HG03571 (cell line): ENCODE results near the gene FAM72B.
"Not testable (repeated sequence)": the region's sequence is repeated elsewhere in the genome, so short reads cannot be mapped to it uniquely, and the experiment has no call there.

ENCODE experiments used
- ATAC-seq: cut with Tn5 transposase; IDR thresholded peaks from one replicate; pipeline ENCODE4 v1.9.1; 2021; ENCODE audit not compliant: unreplicated experiment

The FAM72B gene

DNA sequence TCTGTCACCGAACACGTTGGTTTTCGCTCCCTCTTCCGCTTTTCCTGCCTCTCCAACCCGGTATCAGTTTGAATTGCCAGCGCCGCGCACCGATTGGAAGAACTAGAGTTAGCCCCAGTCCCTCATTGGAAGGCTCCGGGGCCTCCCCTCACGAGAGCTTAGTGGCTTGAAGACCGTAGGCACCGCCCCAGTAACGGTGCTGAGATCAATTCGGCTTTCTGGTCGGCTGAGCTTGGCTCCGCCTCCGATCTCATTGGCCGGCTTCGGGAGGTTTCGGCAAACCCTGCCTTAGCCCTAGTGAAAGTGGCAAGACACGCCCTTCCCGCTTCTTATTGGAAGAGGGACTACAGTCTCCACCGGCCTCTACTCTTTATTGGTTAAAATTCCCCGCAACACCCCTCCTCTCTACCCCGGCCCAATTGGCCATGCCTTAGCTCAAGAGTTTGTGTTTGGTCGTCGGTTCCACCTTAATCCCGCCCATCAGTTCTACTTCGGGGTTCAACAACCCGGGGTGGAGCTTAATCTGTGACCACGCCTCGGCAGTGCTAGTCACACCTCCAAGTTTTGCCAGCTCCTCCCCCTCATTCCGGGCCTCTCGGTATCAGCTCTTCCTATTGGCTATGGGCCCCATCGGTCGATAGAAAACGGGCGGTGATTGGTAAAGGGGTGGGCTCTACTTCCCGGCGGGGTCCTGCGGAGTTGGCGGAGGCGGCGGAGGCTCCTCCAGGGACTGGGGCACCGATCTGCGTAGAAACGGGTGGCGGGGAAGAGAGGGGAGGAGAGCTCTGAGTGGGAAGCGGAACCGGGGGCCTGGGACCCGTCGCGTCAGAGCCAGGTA lies at the start of gene FAM72B, which contains the start of gene SRGAP2C:
Gene FAM72B (minus strand): TSS at position 51 of the 838 bp plus-strand sequence. CDS start 851 bp downstream, outside the sequence.
Gene SRGAP2C (plus strand): TSS at position 686 of the 838 bp plus-strand sequence. CDS start 2,472 bp downstream, outside the sequence.
- peak; percentile 86 for ATAC-seq

DNA sequence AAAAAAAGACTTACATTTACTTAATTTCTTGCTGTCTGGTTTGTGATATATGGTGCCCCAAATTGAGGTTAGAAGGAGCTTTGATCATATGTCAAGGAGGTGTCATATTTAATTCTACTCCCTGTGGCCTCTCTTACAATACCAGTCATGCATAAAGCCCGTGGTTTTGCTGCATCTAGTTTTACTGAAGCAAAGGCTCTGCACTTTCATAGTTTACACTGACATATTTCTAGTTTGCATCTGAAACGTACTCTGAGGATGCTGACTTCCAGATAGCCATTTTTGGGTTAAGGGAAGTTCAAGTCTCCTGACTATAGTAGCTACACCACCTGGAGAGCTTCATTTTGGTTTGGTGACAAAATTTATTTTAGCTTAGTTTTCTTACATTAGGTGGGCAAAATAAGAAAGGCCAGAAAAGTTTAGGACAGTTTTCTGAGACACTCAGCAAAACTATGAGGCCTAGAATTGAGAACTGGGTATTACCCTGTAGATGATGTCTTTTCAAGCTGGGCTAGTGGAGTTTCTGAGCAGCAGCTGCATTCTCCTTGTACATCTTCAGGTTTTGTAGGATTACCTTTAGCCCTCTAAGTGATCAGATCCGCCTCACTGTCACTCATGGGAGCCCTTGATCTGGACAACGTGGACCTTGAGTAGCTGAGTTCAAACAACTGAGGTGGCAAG lies 48.4 kb upstream of the FAM72B start:
- peak; percentile 59 for ATAC-seq

DNA sequence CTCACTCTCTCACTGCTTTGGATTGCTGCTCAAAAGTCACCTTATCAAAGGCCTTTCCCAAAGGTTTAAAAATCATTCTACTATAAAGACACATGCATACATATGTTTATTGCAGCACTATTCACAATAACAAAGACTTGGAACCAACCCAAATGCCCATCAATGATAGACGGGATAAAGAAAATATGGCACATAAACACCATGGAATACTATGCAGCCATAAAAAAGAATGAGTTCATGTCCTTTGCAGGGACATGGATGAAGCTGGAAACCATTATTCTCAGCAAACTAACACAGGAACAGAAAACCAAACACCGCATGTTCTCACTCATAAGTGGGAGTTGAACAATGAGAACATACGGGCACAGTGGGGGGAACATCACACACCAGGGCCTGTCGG lies 46.5 kb upstream of the FAM72B start:
- not testable (repeated sequence) for ATAC-seq

DNA sequence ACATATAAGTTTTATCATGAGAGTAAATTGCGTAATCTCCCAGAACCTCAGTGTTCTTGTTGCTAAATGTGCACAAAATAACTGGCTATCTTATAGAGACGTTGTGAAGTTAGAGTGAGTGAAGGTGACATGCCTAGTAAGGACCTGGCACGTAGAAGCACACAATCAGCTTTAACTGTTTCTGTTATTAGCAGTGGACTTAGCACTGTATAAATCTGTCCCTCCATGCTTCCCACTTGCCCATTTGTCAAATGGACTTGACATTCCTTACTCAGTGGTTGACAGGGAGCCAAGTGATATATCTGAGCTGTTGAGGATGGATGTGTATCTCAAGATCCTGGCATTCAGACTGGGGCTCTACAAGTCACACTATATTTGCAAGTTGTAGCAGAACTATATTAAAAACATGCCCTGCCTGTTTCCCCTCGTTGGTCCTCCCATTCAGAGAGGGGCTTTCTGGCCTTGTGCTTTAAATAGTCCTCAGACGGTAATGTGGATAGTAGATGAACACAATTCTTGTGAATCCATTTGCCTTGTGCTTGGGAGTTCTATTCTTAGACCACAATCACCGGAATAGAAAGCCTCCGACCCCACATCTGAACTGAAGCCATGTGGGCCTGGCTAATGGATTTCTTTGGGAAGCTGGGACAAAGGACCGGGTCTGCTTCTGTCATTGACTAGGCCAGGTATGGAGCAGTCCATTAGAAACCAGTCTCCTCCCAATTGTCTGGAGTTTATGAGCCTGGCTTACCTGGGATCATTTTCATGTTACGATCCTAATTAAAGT lies 43.6 kb upstream of the FAM72B start:
- not testable (repeated sequence) for ATAC-seq

DNA sequence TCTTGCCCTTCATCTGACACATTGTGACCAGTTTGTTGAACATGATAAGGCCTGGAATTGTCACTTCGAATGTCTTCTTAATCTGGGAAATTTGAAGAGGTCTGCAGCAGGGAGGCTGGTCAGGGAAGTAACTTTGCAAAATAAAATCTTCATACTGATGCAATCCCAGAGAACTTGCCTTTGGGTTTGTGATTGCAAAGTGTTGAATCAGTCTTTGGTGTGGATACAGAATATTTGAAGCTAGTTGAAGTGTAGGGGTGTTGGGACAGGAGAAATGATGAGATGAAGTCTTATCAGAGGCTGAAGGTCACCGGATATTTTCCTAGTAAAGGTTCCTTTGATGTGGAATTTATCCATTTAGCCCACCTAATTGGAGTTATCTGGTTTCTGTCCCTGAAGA lies 42.8 kb upstream of the FAM72B start:
- not testable (repeated sequence) for ATAC-seq

DNA sequence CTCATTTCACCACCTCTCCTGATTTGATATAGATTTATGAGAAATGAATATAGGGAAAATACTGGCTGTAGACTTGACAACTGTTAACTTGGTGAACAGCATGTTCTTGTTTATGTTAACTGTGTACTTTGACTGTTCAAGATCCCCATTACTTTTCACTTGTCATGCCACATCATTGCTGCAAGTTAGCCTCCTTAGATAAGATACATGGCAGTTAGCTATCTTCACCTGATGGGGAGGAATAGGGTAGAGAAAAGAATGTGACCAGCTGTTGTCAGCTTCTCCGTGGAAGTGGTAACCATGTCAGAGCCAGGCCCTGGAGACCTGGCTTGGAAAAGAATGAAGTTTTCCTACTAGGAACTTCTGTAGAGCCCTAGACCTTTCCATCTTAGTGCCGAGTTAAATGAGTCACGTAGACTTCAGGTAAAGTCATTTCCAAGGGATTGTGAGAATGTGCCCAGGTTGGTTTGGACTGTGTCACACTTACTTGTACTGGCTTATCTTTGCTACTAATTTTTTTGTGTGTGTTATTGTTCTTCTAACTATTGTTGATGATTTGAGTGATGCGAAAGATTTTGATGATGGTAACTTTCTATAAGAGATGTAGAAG lies 42.3 kb upstream of the FAM72B start:
- not testable (repeated sequence) for ATAC-seq

DNA sequence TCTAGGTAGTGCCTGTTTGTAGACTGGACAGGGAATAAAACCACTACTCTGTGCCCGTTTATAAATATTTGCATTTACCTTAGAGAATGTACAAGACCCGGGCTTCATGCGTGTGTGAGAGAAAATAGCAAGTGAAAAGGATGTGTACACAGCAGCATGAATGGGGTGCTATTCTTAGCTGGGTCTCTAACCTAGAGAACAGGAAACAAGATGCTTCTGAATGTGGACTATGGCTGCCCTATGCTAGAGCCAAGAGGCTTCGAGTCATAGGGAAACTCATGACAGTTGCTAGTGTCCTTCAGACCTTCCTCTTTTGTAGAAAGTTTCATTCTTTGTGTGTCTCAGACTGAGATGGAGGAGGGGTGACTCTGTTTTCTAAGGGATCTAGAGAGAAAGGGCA lies 40.6 kb upstream of the FAM72B start:
- ATAC-seq, result peak; percentile 98

DNA sequence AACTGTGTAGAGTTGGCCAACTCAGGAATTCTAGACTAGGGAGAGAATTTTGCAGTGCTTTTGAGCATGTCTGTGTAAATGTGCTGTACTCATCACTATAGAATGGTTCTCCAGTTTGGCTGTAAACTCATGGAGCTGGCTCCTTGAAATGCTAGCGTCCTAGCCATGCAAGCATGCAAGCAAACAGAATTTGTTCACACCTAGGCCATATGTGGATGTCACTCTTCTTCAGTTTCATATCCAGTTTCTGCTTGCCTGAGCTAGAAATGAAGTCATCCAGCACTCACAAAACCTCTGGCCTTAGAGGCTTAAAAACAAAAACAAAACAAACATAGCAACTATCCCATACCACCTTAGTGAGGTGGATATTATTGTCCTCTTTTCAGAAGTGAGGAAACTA lies 37.6 kb upstream of the FAM72B start:
- ATAC-seq, result not testable (repeated sequence)

DNA sequence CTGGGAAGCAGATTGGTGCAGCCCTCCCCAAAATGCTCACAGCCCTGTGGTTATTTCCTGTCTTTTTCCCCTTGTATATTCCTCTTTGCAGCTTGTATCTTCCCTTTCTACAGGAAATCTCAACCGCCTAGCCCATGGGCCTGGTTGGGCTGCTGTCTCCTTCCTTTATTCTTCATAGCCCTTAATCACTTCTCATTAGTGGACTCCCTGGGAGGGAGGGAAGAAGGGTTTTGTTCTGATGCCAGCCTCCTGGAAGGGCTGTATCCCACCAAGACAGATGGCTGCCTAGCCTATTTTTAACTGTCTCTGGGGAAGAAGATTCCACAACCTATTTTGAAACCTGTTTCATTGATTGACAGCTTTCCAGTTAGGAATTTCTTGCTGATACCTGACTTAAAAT lies 32.5 kb upstream of the FAM72B start:
- not testable (repeated sequence) for ATAC-seq

DNA sequence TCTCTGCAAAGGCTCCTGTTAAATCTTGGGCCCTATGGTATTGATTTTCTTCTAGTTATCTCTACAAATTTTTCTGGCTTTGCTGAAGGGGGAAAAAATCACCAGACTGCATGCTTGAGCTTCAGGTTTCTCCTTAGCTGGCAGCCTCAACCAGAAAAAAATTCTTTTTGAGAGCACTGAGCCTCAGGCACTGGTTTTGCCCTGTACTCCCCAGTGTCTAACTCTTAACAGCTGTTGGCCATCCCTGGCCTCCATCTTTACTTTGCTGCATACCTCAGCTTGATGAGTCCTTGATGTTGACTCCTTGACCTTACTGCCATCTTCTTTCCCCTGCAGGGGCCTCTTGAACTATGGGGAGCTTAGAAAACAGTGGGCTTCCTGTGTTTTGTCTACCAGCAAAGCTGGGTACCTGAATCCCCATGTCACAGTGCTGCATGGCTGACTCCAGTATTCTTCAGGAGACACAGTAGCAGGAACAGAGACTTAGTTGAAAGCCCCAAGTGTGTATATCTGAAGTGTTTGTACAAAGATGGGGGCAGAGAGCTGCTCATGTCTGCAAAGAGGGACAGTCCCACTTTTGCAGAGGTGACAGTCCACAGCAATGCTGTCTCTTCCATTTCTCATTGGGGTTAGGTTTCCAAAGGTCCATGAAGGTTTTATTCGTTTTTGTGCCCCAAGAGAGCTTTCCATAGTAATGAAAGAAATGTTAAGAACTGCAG lies 31.7 kb upstream of the FAM72B start:
- not testable (repeated sequence) for ATAC-seq

DNA sequence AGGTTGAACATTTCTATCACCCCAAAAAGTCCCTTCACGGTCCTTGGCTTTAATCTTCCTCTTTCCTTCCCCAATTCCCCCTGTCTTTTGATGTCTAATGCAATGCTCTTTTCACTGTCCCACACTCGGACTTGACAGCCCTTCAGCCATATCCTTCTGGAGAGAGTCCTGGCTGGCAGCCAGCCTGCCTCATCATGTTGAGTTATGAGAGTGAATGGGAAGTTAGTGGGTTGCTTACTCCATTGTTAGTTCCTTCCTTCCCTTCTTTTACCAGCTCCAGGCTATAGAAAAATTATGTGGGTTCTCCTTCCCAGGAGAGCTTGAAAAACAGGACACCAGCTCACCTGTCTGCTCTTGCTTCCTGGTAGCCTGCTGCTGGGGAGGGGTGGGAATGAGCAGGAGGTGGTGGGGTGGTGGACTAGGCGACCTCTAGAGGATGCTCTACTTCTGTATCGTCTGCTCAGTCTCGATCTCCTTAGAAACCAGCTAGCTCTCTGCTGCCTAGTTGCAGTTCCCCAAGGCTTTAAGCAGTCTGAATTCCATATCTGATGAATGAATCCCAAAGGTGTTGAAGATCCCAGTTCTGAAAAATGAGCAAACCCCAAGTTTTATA lies 30.5 kb upstream of the FAM72B start:
- not testable (repeated sequence) for ATAC-seq

DNA sequence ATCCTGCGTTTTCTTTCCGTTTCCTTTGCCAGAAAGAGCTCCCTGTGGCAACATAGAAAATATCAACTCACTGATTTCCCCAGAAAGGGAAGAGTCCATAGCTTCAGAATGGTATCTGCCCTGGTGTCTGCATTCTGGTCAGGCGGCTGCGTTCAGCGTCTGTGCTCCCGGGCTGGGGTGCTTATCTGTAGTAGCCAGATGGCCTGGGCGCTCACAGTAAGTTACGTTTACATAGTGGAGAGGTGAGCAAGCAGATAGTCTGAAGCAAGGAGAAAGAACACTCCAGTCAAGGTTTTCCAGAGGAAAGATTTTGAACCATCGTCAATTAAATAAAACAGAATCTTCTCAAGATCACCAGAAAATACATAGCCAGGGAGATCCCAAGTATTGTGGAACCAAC lies 29.4 kb upstream of the FAM72B start:
- ATAC-seq, result not testable (repeated sequence)

DNA sequence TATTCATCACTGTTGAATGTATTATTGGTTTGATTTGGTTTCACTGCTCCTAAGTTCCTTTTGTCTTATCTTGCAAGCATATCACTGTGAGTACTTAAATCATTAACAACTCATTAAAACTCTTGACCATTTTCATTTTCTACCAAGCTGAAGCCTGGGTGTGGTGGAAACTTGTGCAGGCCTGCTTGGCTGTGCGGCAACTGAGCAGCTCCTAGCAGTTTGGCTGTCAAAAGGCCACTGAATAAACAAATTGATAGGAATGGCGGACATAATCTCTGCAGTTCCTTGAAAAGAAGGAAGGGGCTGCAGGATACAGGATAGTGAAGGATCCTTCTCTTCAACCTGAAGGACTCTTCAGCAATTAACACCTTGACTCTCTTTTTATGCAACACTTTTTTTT lies 26.6 kb upstream of the FAM72B start:
- ATAC-seq, result not testable (repeated sequence)

DNA sequence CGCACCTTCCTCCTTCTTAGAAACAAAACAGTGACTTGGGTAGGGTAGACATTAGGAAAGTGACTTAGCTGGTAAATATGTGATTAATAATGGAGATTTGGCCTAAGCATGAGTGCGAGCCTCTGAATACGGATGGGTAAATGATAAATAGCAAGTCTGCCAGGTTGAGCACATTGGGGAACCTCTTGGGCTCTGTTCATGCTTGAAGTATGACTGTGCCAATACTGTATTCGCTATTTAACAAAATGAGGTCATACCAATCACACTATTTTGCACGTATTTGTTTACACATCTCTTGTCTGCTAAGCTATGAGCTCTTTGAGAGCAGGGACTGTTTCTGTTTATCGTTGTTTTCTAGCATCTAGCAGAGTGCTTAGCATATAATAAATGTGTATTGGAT lies 24.2 kb upstream of the FAM72B start:
- not testable (repeated sequence) for ATAC-seq

DNA sequence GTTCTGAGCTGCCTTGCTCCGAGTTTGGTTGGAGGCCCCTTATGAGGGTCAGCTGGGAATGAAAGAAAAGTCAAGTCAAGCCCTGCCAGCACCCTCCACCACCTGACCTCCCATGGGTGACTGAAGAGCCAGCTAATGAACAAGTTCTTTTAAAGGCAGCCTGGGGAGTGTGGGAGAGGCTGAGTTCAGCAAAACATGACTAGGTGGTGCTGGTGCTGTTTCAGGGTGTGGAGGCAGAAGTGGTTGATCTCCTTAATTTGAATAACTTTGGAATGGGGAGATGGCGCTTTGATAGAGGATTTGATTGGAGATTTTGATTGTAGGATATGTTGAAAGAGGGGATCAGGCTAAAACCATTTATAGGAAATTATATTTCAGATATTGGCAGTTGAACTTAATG lies 23.2 kb upstream of the FAM72B start:
- ATAC-seq, result not testable (repeated sequence)

DNA sequence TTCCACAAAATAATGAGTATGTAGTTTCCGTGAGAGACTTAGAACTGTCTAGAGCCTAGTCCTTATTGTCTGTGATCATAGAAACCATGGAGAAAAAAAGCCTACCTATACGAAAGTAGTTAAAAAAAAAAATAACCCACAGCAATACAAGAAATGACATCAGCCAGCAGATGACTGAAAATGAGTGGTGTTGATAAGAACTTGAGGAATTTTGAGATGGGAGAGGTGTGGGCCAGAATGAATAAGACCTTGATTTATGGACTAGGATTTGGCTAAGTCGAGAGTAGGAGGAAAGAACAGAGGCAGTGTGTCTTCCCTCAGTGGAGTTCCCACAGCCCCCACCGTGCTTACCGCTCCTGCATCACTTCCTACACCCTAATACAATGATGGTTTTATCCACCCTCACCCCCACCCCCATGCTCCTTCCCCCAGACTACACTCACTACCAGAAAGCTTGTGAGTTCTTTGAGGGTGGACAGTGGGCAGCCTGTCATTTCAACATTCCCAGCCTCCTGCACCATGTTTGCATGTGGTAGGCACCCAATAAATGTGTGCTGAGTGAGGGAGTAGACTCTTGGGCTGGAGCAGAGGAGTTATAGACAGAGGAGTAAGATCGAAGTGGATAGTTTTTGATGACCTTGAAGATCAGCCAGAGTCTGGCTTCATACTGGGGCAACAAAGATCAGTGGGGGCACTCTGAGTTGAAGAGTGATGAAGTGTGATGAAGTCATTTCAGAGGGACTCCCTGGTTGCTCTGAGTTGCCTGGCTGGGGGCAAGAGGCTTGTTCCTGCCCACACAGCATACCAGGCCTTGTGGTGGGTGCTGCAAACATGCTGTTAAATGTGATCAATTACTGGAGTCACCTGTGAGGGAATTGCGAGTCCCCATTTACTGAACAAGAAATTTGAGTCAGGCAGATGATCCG lies 21.9 kb upstream of the FAM72B start:
- not testable (repeated sequence) for ATAC-seq

DNA sequence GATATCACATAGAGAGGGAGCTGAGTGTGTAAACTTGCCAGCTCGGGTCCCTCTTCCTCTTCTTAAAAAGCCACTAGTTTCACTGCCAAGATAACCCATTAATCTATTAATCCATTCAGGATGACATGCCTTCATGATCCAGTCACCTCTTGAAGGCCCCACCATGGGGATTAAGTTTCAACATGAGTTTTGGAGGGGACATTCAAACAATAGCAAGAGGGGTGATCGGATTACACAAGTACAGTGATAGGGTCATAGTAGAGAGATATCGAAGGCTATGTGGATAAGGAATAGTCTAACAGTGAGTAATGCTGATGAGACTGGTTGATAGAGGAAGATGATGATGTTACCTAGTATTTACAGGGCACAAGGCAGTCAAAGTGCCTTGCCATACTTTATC lies 18.8 kb upstream of the FAM72B start:
- not testable (repeated sequence) for ATAC-seq
